Measurements from ENCODE around the gene C12orf75. TPM values are rescaled to one million over a fixed set of nuclear protein-coding genes. Genes with fewer than 3 reads are reported as not detected.

C12orf75 gene
- total RNA-seq, 2 experiments from 2014 or later, result 301 to 311 TPM

- DNase-seq (peak; percentile 50), ATAC-seq (no peak)
- Mint-ChIP-seq H3K27ac (no peak overlapping the region), H3K4me3 (no peak overlapping the region), H3K4me1 (ENCODE audit: low read depth) (no peaks in the 10 kb centered on the region), H3K36me3 (ENCODE audit: low read depth) (peaks cover 2% of the 10 kb centered on the region), H3K9me3 (ENCODE audit: insufficient read depth) (no peaks in the 10 kb centered on the region), H3K27me3 (ENCODE audit: low read depth) (no peaks in the 10 kb centered on the region)
- POLR2A ChIA-PET, result interaction anchor here (1.6 kb wide), 1 partner anchor 19 kb away, joined by 6 read pairs; no protein-coding TSS in a partner anchor
- CTCF ChIA-PET, result interaction anchor here (0.5 to 2.8 kb wide), 21 partner anchors 14 to 1312 kb away, joined by 3 to 24 read pairs (median 4); no protein-coding TSS in a partner anchor
Measured at GRCh38 chr12:105382771-105383622, 52.5 kb downstream of the C12orf75 start.

- ATAC-seq, result no peak
- Mint-ChIP-seq H3K36me3 (ENCODE audit: low read depth) (peaks cover 2% of the 10 kb centered on the region), H3K27me3 (ENCODE audit: low read depth) (no peaks in the 10 kb centered on the region), H3K4me3 (no peak overlapping the region), H3K9me3 (ENCODE audit: insufficient read depth) (no peaks in the 10 kb centered on the region), H3K27ac (no peak overlapping the region), H3K4me1 (ENCODE audit: low read depth) (no peaks in the 10 kb centered on the region)
- DNase-seq, result no peak
- POLR2A ChIA-PET, result no interaction called here
- CTCF ChIA-PET, result interaction anchor here (1.3 to 2.8 kb wide), 4 partner anchors 49 to 108 kb away, joined by 5 to 13 read pairs (median 7); no protein-coding TSS in a partner anchor
Measured at GRCh38 chr12:105384220-105384619, 53.7 kb downstream of the C12orf75 start.

- Mint-ChIP-seq H3K4me3 (no peak overlapping the region), H3K36me3 (ENCODE audit: low read depth) (peaks cover 2% of the 10 kb centered on the region), H3K4me1 (ENCODE audit: low read depth) (no peaks in the 10 kb centered on the region), H3K27ac (no peak overlapping the region), H3K9me3 (ENCODE audit: insufficient read depth) (no peaks in the 10 kb centered on the region), H3K27me3 (ENCODE audit: low read depth) (no peaks in the 10 kb centered on the region)
- POLR2A ChIA-PET, result no interaction called here
- ATAC-seq (no peak), DNase-seq (no peak)
- CTCF ChIA-PET, result interaction anchor here (0.6 to 2.8 kb wide), 2 partner anchors 108 to 311 kb away, joined by 3 to 13 read pairs; no protein-coding TSS in a partner anchor
Measured at GRCh38 chr12:105384916-105385535, 54.5 kb downstream of the C12orf75 start.

- ATAC-seq (no peak), DNase-seq (no peak)
- Mint-ChIP-seq H3K27me3 (ENCODE audit: low read depth) (no peaks in the 10 kb centered on the region), H3K4me3 (no peak overlapping the region), H3K36me3 (ENCODE audit: low read depth) (peaks cover 2% of the 10 kb centered on the region), H3K27ac (no peak overlapping the region), H3K9me3 (ENCODE audit: insufficient read depth) (no peaks in the 10 kb centered on the region), H3K4me1 (ENCODE audit: low read depth) (peaks cover under 1% of the 10 kb centered on the region)
- POLR2A ChIA-PET, result no interaction called here
- CTCF ChIA-PET, result interaction anchor here (0.7 kb wide), 1 partner anchor 34 kb away, joined by 3 read pairs; no protein-coding TSS in a partner anchor
Measured at GRCh38 chr12:105386431-105386830, 55.9 kb downstream of the C12orf75 start.

- ChIA-PET CTCF (no interaction called here), POLR2A (no interaction called here)
- peaks cover 2% of the 10 kb centered on the region for H3K36me3 Mint-ChIP-seq (ENCODE audit: low read depth)
Measured at GRCh38 chr12:105391231-105391630, 60.7 kb downstream of the C12orf75 start.

GRCh38 chr12:105393587-105393986 lies 63.1 kb downstream of the C12orf75 start:
- Mint-ChIP-seq H3K4me3 (no peak overlapping the region), H3K27ac (no peak overlapping the region), H3K4me1 (ENCODE audit: low read depth) (peaks cover 8% of the 10 kb centered on the region), H3K36me3 (ENCODE audit: low read depth) (peaks cover 16% of the 10 kb centered on the region), H3K9me3 (ENCODE audit: insufficient read depth) (peaks cover 7% of the 10 kb centered on the region), H3K27me3 (ENCODE audit: low read depth) (no peaks in the 10 kb centered on the region)
- CTCF ChIA-PET, result interaction anchor here (1.4 kb wide), 1 partner anchor 27 kb away, joined by 5 read pairs; no protein-coding TSS in a partner anchor
- DNase-seq, result no peak
- ATAC-seq, result no peak
- POLR2A ChIA-PET, result interaction anchor here (0.6 kb wide), 1 partner anchor 858 kb away, joined by 4 read pairs; no protein-coding TSS in a partner anchor

More at GRCh38 chr12:105391231-105391630, 60.7 kb downstream of the C12orf75 start:
- ATAC-seq (no peak), DNase-seq (no peak)
- no peaks in the 10 kb centered on the region for H3K9me3 Mint-ChIP-seq (ENCODE audit: insufficient read depth)
- no peaks in the 10 kb centered on the region for H3K27me3 Mint-ChIP-seq (ENCODE audit: low read depth)
- H3K4me1 Mint-ChIP-seq (ENCODE audit: low read depth), result peaks cover 8% of the 10 kb centered on the region
- no peak overlapping the region for H3K4me3 Mint-ChIP-seq
- no peak overlapping the region for H3K27ac Mint-ChIP-seq

GRCh38 chr12:105396024-105396423 lies 65.5 kb downstream of the C12orf75 start:
- Mint-ChIP-seq H3K9me3 (ENCODE audit: insufficient read depth) (peaks cover 11% of the 10 kb centered on the region), H3K4me1 (ENCODE audit: low read depth) (peaks cover 9% of the 10 kb centered on the region), H3K4me3 (no peak overlapping the region), H3K36me3 (ENCODE audit: low read depth) (peaks cover 30% of the 10 kb centered on the region), H3K27me3 (ENCODE audit: low read depth) (no peaks in the 10 kb centered on the region), H3K27ac (no peak overlapping the region)
- ATAC-seq (no peak), DNase-seq (no peak)
- ChIA-PET POLR2A (no interaction called here), CTCF (no interaction called here)

- POLR2A ChIA-PET, result no interaction called here
- no peak for ATAC-seq
- H3K27ac Mint-ChIP-seq, result no peak overlapping the region
- no peak overlapping the region for H3K4me3 Mint-ChIP-seq
- H3K36me3 Mint-ChIP-seq (ENCODE audit: low read depth), result peaks cover 30% of the 10 kb centered on the region
- no peaks in the 10 kb centered on the region for H3K27me3 Mint-ChIP-seq (ENCODE audit: low read depth)
- peaks cover 11% of the 10 kb centered on the region for H3K9me3 Mint-ChIP-seq (ENCODE audit: insufficient read depth)
- peaks cover 4% of the 10 kb centered on the region for H3K4me1 Mint-ChIP-seq (ENCODE audit: low read depth)
- CTCF ChIA-PET, result no interaction called here
- DNase-seq, result no peak
Measured at GRCh38 chr12:105396983-105397382, 66.5 kb downstream of the C12orf75 start.

- POLR2A ChIA-PET, result no interaction called here
- H3K4me3 Mint-ChIP-seq, result no peak overlapping the region
- peaks cover 33% of the 10 kb centered on the region for H3K36me3 Mint-ChIP-seq (ENCODE audit: low read depth)
- CTCF ChIA-PET, result no interaction called here
- H3K9me3 Mint-ChIP-seq (ENCODE audit: insufficient read depth), result peaks cover 11% of the 10 kb centered on the region
- no peaks in the 10 kb centered on the region for H3K27me3 Mint-ChIP-seq (ENCODE audit: low read depth)
- H3K4me1 Mint-ChIP-seq (ENCODE audit: low read depth), result peaks cover 2% of the 10 kb centered on the region
- no peak for ATAC-seq
- no peak overlapping the region for H3K27ac Mint-ChIP-seq
- no peak for DNase-seq
Measured at GRCh38 chr12:105398930-105399329, 68.4 kb downstream of the C12orf75 start.

GRCh38 chr12:105399428-105400081 lies 69.1 kb downstream of the C12orf75 start:
- POLR2A ChIA-PET, result no interaction called here
- Mint-ChIP-seq H3K27me3 (ENCODE audit: low read depth) (no peaks in the 10 kb centered on the region), H3K9me3 (ENCODE audit: insufficient read depth) (peaks cover 11% of the 10 kb centered on the region), H3K4me1 (ENCODE audit: low read depth) (peaks cover 2% of the 10 kb centered on the region), H3K4me3 (no peak overlapping the region), H3K27ac (no peak overlapping the region), H3K36me3 (ENCODE audit: low read depth) (peaks cover 40% of the 10 kb centered on the region)
- DNase-seq (no peak), ATAC-seq (no peak)
- CTCF ChIA-PET, result interaction anchor here (1.5 kb wide), 1 partner anchor 18 kb away, joined by 3 read pairs; no protein-coding TSS in a partner anchor

- DNase-seq, result no peak
- no peak overlapping the region for H3K27ac Mint-ChIP-seq
- H3K4me3 Mint-ChIP-seq, result no peak overlapping the region
- H3K4me1 Mint-ChIP-seq (ENCODE audit: low read depth), result peaks cover 2% of the 10 kb centered on the region
- peaks cover 11% of the 10 kb centered on the region for H3K9me3 Mint-ChIP-seq (ENCODE audit: insufficient read depth)
- H3K27me3 Mint-ChIP-seq (ENCODE audit: low read depth), result no peaks in the 10 kb centered on the region
- ATAC-seq, result no peak
- ChIA-PET POLR2A (no interaction called here), CTCF (interaction anchor here (1.5 kb wide), 2 partner anchors 17 to 21 kb away, joined by 3 to 6 read pairs; no protein-coding TSS in a partner anchor)
- H3K36me3 Mint-ChIP-seq (ENCODE audit: low read depth), result peaks cover 40% of the 10 kb centered on the region
Measured at GRCh38 chr12:105400227-105400626, 69.7 kb downstream of the C12orf75 start.
